GM11168 (cell line): Measurements from ENCODE around the gene PIP4K2A.
"Not testable (repeated sequence)": the region's sequence is repeated elsewhere in the genome, so short reads cannot be mapped to it uniquely, and the experiment has no call there.

Experiments used
- in situ Hi-C: fragments of 300-500 bp; cut with MboI; formaldehyde crosslinking; loops from one replicate; pipeline ENCODE4 v1.12.0; 2022; ENCODE audit warnings: low sequenced_read_pairs; ENCODE audit not compliant: unreplicated experiment

Gene PIP4K2A

DNA sequence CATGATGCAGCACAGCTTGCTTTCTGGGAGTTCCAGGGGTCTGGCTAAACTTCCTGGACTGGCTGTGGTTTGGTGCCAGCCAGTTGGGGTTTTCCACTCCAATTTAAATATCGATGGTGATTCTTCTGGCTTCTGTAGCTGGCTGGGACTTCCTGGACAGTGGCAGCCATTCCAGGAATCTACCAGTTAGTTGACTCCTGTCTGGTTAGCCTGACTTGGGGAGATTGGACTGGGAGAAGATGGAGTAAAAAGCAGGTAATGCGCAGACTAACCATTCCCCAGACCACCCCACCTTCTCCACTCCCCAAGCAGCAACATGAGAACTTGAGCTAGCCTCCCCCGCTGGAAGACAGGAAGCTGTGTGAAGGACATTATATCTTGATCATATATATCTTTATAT, 6.3 kb upstream of the PIP4K2A start:
- in situ Hi-C loops, result no loop called here

DNA sequence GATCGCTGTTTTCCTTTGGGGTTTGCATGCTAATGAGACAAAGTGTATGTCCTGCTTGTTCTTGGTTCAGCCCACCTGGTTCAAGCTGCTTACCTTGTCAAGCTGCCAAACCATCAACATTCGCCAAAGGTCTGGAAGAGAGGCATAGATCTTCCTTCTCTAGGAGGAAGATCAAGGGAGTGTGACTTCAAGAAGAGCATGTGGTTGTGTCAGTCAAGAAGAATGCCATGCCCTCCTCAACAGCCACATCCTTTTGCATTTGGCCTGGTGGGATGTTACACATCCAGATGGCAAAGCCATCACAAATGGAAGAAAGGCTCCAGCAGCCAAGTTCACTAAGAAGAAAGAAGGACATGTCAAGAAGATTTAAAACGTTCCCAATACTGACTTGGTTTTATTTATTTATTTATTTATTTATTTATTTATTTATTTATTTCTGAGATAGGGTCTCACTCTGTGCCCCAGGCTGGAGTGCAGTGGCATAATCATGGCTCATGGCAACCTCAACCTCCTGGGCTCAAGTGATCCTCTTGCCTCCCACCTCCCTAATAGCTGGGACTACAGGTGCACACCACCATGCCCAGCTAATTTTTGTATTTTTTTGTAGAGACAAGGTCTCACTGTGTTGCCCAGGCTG, 5.1 kb upstream of the PIP4K2A start:
- in situ Hi-C loops, result no loop called here

DNA sequence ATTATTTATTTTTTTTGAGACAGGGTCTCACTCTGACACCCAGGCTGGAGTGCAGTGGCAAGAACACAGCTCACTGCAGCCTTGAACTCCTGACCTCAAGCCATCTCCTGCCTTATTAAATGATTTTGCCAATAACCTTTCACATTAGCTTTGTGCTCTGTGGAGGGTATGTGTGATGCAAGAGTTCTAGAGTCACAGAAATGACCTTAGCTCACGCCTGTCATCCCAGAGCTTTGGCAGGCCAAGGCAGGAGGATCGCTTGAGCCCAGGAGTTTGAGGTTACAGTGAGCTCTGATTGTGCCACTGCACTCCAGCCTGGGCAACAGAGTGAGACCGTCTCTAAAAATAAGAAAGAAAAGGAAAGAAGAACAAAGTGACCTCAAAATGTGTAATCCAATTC, 4.3 kb upstream of the PIP4K2A start:
- in situ Hi-C loops, result not testable (repeated sequence)

GRCh38 chr10:22717728-22718127, 3.4 kb upstream of the PIP4K2A start:
- in situ Hi-C loops, result no loop called here

GRCh38 chr10:22716943-22717342, 2.6 kb upstream of the PIP4K2A start:
- in situ Hi-C loops, result no loop called here

GRCh38 chr10:22715290-22715625, 880 bp upstream of the PIP4K2A start:
- in situ Hi-C loops, result no loop called here

DNA sequence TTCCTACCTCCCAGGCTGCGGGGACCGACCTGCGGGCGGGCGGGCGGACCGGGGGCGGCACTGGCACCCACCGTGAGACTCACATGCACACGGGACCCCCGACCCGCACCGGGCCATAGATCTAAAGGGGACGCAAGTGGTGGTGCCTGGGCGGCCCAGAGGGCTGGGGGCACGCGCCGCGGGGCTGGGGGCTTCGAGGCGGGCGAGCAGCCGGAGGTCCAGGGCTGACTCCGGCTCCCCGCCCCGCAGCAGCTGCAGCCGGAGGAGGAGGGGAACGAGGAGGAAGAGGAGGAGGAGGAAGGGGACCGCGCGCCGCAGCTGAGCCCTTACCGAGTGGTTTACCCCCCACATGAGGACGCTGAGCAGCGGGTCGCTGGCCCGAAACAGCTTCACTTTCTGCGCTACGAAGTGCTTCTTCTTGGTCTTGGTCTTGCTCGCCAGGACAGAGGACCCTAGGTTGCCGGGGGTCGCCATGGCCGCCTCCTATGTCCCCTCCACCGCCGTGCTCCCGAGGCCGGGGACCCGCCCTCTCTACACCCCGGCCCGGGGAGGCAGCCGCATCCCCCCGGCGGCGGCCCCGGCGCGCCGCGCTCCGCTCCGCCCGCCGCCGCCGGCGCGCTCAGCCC, 412 bp downstream of the PIP4K2A start:
- in situ Hi-C loops, result no loop called here

DNA sequence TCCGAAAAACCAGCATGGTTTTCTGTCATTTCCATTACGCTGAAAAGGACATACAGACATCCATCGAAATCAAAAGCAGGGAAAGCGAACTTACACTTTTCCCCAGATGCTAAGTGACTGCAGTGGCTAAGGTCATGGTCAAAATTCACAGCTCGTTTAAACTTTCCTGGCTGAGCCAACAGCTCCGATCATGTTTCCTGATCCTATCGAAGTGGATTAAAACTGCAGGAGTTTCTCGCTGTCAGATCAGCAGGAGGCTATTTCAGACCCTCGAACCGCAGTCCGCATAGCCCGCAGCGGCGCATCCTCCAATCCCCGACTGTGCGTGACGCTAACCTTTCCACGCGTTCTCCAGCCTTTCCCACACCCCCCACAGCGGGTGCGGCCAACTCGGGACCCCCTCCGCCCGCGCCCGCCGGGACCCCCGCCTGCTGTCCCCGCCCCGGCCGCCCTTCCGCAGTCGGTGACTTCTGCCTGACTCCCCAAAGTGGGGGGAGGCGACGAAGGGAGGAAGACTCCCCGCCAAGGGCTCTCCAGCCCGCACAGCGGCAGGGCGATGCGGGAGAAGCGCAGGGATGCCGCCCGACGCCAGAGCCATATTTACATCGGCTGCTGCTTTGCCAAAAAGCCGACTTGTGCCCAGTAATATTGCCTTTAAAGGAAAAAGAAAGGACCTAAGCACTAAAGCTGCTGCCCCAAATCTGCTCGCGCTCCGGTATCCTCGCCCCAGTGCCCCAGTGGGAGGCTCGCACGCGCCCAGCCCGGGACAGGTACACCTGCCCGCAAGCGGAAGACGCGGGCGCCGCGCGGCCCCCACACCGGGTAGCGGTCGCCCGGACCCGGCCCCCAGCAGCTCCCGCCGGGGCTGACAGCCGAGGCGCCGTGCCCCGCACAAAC, 1.2 kb downstream of the PIP4K2A start:
- in situ Hi-C loops, result no loop called here

- in situ Hi-C loops, result no loop called here
Measured at GRCh38 chr10:22712211-22712955, 2.0 kb downstream of the PIP4K2A start.

GRCh38 chr10:22711373-22711772, 3.0 kb downstream of the PIP4K2A start:
- in situ Hi-C loops, result no loop called here

GRCh38 chr10:22710139-22710745, 4.1 kb downstream of the PIP4K2A start:
- in situ Hi-C loops, result no loop called here

GRCh38 chr10:22708772-22709171, 5.6 kb downstream of the PIP4K2A start:
- in situ Hi-C loops, result loop anchor here (10.0 kb wide), 1 partner anchor 286 kb away; no protein-coding TSS in a partner anchor

- in situ Hi-C loops, result loop anchor here (10.0 kb wide), 1 partner anchor 289 kb away; no protein-coding TSS in a partner anchor
Measured at GRCh38 chr10:22705527-22705926, 8.9 kb downstream of the PIP4K2A start.

DNA sequence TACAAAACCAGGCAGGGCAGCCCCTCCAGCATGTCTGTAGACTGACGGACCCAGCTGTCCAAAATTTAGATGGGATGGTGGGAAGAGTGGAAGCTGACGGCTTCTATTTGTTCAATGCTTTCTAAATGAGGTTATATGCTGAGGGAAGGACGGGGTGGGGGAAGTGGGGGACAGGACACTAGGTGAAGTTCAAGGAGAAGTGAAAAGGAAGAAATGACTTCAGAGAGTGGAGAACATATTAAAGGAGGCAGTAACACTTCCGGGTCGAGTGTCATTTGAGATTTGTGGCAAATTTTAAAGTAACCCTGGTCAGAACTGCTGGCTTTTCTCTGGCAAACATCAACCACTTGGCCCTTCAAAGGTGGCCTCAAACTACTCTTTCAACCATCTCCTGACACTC, 9.4 kb downstream of the PIP4K2A start:
- in situ Hi-C loops, result loop anchor here (10.0 kb wide), 1 partner anchor 290 kb away; no protein-coding TSS in a partner anchor

DNA sequence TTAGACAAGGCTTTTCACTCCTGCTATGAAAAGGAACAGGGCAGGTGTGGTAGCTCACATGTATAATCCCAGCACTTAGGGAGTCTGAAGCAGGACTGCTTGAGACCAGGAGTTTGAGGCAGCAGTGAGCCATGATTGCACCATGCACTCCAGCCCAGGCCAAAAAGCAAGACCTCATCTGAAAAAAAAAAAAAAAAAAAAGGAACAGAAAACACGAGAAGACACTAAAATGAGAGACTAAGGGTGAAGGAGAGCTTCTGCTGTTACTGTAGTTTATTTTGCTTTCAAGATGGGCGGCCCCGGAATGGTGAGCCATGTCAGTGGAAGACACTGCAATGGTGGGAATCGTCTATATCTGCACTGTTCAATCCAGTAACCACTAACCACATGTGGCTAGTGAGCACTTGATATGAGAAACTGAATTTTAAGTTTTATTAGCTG, 9.9 kb downstream of the PIP4K2A start:
- in situ Hi-C loops, result loop anchor here (10.0 kb wide), 1 partner anchor 290 kb away; no protein-coding TSS in a partner anchor

- in situ Hi-C loops, result loop anchor here (10.0 kb wide), 1 partner anchor 292 kb away; no protein-coding TSS in a partner anchor
Measured at GRCh38 chr10:22702348-22702747, 12.0 kb downstream of the PIP4K2A start.

DNA sequence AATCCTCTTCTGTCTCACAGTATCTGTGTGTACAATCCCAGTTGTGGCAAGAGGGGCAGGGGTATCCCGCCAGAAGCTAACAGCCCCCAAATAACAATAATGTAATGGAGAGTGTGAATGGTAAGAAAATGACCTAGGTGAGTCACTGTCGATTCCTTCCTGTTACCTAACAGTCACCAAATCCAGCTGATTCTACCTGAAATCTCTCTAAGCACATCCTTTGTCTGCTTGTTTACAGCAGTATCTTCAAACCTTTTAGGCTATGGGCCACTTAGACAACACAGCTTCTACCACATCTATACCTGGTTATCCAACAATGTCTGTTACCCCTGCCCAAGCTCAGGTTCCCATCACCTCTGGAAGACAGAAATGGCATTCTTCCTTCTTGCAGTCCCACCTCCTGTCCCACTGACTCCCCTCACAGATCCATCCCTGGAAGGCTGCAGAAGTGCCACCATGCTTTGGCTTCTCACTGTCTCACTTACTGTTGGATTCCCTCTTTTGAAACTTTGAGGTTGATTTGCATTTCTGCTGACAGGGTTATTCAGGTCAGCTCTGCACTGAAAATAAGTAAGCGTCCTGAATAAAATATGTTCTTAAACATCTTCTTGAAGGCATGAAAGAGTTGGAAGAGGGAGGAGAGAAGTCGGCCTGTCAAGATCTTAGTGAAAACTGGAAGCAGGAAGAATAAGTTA, 13.1 kb downstream of the PIP4K2A start:
- in situ Hi-C loops, result loop anchor here (10.0 kb wide), 1 partner anchor 294 kb away; no protein-coding TSS in a partner anchor

GRCh38 chr10:22700489-22700888, 13.9 kb downstream of the PIP4K2A start:
- in situ Hi-C loops, result loop anchor here (10.0 kb wide), 1 partner anchor 294 kb away; no protein-coding TSS in a partner anchor

GRCh38 chr10:22699976-22700375, 14.4 kb downstream of the PIP4K2A start:
- in situ Hi-C loops, result loop anchor here (10.0 kb wide), 1 partner anchor 295 kb away; no protein-coding TSS in a partner anchor
